Measurements from ENCODE around the gene PROK2.

The PROK2 gene, protein sequence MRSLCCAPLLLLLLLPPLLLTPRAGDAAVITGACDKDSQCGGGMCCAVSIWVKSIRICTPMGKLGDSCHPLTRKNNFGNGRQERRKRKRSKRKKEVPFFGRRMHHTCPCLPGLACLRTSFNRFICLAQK
- total RNA-seq, result 0.75 reads per million

DNA sequence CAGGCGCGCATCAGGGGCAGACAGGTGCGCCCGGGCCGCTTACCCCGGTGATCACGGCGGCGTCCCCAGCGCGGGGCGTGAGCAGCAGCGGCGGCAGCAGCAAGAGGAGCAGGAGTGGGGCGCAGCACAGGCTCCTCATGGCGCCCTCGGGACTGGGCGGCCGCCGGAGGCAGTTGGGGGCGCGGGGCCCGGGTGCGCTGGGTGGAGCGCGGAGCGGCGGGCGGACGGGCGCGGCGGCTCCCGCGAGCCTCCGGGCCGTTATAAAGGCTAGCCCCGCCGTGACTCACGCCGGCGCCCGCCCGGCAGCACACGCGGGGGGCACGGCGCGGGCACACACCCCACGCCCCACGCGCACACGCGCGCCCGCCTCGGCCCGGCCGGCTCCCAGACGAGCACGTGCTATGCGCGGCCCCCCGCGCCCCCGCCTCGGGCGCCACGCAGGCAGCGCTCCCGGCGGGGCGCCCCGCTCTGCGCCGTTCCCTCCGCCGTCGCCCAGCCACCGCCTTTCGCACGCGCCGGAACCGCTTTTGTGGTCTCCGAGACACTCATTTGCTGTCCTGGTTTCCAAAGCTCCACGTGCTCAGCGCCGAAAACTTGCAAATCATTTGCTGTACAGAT lies at the start of gene PROK2:
Gene PROK2 (minus strand): TSS at position 235 of the 618 bp plus-strand sequence. CDS start 96 bp downstream, at position 139.
- DNase-seq, result no peak

DNA sequence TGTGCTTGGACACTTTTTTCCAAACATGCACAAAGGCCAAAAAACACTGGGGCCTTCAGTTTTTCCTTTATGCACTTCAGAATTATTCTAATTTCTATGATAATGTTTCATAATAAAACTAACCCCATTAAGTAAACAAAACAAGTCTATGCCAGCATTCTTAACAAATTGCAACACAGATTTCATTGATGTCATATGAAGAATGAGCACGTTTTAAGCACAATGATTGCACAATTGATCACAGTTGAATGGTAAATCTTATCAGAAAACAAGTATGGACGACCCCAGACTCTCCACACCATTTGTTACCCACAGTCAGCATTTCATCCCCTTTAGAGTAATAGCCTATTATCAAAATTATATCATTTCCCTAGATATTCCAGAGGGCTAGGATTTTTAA lies 46.7 kb upstream of the PROK2 start:
- no peak for DNase-seq

- DNase-seq, result no peak
Observed at GRCh38 chr3:71825551-71826283, 40.8 kb upstream of the PROK2 start.

GRCh38 chr3:71821116-71821515 lies 36.2 kb upstream of the PROK2 start:
- DNase-seq, result no peak

DNA sequence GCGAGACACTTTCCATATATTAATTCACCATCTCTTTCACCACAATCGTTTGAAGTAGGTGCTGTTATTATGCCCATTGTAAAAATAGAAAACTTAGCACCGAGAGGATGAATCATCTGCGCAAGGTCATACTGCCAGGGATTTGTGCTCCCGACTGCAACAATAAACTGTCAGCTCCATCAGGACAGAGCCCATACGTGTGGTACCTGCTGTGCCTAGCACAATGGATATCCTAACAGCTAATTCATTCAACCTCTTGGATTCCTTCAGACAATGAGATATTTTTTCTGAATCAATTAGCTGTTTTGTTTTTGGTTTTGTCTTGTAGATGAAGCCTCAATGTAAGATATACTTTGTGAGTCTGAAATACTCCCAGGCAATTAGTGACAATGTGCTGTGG lies 32.3 kb upstream of the PROK2 start:
- no peak for DNase-seq

DNA sequence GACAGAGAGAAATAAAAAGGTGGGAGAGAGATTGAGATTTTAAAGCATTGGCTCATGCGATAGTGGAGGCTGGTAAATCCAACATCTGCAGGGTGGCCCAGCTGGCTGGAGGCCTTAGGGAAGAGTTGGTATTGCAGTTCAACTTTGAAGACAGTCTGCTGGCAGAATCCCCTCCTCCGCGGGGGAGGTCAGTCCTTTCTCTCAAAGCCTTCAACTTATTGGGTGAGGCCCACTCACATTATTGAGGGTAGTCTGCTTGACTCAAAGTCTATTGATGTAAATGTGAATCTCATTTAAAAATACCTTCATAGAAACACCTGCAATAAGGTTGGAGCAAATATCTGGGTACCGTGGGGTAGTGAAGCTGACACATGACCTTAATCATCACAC lies 31.8 kb upstream of the PROK2 start:
- DNase-seq, result no peak

DNA sequence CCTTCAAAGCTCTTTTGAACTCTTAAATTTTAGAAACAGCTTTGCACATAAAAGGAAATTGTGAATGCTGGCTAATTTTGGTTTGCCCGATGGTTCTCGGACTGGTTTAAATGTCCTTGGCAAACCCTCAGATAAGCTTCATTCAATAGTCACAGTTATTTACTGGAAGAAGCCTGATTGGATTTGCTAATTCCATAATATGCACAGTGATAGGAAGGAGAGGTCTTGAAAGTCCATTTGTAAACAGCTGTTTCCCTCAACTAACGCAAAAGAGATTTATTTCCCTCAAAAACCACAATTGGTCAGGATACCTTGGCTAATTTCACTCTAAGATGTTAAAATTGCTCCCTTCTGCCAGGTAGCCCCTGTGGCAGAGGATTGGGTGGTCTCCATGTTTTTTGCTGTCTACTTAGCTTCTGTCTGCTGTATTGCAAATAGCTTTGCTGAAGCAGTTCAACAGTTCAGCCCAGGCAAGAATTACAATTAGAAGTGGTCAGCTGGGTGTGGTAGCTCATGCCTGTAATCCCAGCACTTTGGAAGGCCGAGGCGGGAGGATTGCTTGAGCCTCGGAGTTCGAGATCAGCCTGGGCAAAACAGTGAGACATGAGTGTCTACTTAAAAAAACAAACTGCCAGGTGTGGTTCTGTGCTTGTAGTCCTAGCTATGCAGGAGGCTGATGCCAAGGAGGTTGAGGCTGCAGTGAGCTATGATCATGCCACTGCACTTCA lies 30.6 kb upstream of the PROK2 start:
- no peak for DNase-seq

GRCh38 chr3:71813704-71814103 lies 28.8 kb upstream of the PROK2 start:
- DNase-seq, result no peak

DNA sequence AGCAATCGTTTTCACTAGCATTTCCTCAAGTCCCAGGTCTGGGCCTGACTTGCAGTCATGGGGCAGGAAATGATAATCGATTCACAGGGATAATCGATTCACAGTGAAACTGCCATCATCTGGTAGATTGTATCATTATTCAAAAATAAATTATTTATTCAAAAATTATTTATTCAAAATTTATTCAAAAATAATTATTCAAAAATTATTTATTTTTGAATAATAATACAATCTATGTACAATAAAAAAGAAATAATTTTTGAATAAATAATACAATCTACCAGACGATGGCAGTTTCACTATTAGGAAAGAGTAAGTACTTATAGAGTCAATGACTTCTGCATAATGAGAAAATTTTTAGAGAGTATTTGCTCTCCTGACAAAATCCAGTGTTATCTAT lies 28.1 kb upstream of the PROK2 start:
- DNase-seq, result no peak

- DNase-seq, result no peak
Observed at GRCh38 chr3:71810056-71810455, 25.1 kb upstream of the PROK2 start.

DNA sequence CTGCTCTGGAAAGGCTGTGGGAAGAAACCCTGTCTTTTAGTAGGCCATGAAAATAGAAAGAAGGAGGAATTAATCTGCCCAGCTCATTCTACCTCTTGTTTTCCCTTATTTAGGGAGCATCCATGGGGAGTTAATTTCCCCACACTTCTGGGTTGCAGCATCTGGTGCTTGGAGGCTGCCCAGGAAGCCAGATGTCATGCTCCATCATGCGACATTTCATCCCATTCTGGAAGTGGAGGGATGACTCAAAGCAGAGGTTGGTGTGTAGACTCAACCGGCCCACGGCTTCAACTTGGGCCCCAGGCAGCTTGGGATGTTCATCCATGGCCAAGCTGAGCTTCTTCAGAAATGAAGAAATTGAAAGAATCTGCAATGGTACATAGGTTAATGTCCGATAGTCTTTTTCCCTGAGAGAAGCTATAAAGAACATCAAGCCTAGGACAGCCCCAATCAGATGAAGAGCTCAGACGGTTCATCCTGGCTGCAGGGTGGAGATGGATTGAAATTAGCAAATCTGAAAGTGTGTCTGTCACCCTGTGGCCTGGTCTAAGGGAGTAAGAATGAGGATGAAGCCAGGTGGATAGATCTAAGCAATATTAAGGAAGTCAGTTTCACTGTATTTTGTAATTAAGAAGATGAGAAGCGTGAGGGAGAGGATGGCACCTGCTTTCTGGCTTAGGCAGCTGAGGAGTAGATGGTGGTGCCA lies 24.5 kb upstream of the PROK2 start:
- no peak for DNase-seq

- DNase-seq, result no peak
Observed at GRCh38 chr3:71806736-71807135, 21.8 kb upstream of the PROK2 start.

- DNase-seq, result no peak
Observed at GRCh38 chr3:71805691-71806090, 20.7 kb upstream of the PROK2 start.

- no peak for DNase-seq
Observed at GRCh38 chr3:71805199-71805598, 20.3 kb upstream of the PROK2 start.

GRCh38 chr3:71803248-71803647 lies 18.3 kb upstream of the PROK2 start:
- no peak for DNase-seq

GRCh38 chr3:71801986-71802385 lies 17.0 kb upstream of the PROK2 start:
- DNase-seq, result no peak

GRCh38 chr3:71800023-71800422 lies 15.1 kb upstream of the PROK2 start:
- no peak for DNase-seq

GRCh38 chr3:71797455-71797854 lies 12.5 kb upstream of the PROK2 start:
- no peak for DNase-seq

- DNase-seq, result no peak
Observed at GRCh38 chr3:71796290-71796689, 11.3 kb upstream of the PROK2 start.

DNA sequence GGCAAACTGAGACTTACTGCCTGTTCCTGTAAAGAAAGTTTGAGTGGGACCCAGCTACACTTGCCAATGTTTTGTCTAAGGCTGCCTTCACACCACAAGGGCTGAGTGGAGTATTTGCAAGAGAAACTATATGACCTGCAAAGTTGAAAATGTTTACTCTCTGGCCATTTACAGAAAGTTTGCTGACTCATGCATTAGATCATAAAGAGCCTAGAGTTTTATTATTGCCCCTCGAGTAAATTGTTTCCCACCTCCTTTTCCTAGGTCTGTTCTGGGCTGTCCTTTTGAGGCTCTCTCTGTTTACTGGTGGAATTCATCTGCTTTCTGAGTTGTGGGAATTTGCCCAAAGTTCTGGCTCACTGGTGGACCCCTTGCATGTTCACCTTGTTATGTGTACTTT lies 6.7 kb upstream of the PROK2 start:
- DNase-seq, result no peak

DNA sequence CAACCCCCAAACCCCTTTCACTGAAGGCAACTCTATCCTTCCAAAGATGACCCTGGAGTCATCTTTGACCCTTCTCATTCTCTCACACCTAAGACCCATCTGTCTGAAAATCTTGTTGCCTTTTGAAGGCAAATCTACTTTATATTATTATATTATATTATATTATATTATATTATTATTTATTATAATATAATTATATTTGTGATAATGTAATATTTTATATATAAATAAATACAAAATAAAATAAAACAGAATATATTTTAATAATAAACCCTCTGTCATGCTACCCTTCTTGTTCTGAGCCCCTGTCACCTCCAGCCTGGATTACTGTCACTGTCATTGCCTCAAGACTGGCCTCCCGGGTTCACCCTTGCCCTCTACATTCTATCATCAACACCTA lies 5.0 kb upstream of the PROK2 start:
- no peak for DNase-seq

- no peak for DNase-seq
Observed at GRCh38 chr3:71787851-71788405, 3.0 kb upstream of the PROK2 start.

- DNase-seq, result no peak
Observed at GRCh38 chr3:71786551-71786950, 1.6 kb upstream of the PROK2 start.

Measured in effector CD4-positive, alpha-beta T cell (primary cell).